ENCODE data around the gene PPM1B. TPM values are rescaled to one million over a fixed set of nuclear protein-coding genes. Genes with fewer than 3 reads are reported as not detected.

The PPM1B gene
- total RNA-seq, 4 donors from 2014 or later: 73.5 to 124 (median 101) TPM

- Histone ChIP-seq H3K4me1 (peaks cover 15 to 16% of the 10 kb centered on the region in 2 donors), H3K9me3 (no peaks in the 10 kb centered on the region), H3K36me3 (no peaks in the 10 kb centered on the region), H3K27me3 (no peaks in the 10 kb centered on the region), H3K27ac (peak overlapping the region; percentile 65 to 87 (median 80)), H3K4me3 (no peak overlapping the region)
- intact Hi-C loops (cut with DNase I; ENCODE audit: low total_unique reads) (loop anchor here (2.0 kb wide), 1 partner anchor 23 kb away; no protein-coding TSS in a partner anchor), in situ Hi-C loops (cut with MboI; ENCODE audit: low sequenced_read_pairs in 4 of 4) (no loop called here)
- TF ChIP-seq POLR2A (IDR thresholded peaks at IDR 0.05): no peak
- TF ChIP-seq, protein P1, sequence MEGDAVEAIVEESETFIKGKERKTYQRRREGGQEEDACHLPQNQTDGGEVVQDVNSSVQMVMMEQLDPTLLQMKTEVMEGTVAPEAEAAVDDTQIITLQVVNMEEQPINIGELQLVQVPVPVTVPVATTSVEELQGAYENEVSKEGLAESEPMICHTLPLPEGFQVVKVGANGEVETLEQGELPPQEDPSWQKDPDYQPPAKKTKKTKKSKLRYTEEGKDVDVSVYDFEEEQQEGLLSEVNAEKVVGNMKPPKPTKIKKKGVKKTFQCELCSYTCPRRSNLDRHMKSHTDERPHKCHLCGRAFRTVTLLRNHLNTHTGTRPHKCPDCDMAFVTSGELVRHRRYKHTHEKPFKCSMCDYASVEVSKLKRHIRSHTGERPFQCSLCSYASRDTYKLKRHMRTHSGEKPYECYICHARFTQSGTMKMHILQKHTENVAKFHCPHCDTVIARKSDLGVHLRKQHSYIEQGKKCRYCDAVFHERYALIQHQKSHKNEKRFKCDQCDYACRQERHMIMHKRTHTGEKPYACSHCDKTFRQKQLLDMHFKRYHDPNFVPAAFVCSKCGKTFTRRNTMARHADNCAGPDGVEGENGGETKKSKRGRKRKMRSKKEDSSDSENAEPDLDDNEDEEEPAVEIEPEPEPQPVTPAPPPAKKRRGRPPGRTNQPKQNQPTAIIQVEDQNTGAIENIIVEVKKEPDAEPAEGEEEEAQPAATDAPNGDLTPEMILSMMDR (IDR thresholded peaks at IDR 0.05 in 4 of 5, conservative IDR thresholded peaks at IDR 0.05 in 1 of 5): no peak
- DNase-seq: peak; percentile 31
- peak; percentile 98 for ATAC-seq
These were observed 99.3 kb downstream of the PPM1B start for GRCh38 chr2:44267796-44268648.

GRCh38 chr2:44269831-44270230 lies 101.2 kb downstream of the PPM1B start:
- intact Hi-C loops (cut with DNase I; ENCODE audit: low total_unique reads): no loop called here
- H3K27me3 ChIP-seq: no peaks in the 10 kb centered on the region
- no peaks in the 10 kb centered on the region for H3K9me3 ChIP-seq
- H3K27ac ChIP-seq: peak overlapping the region in 1 of 4 donors; percentile 87
- TF ChIP-seq, protein P1 (IDR thresholded peaks at IDR 0.05 in 4 of 5, conservative IDR thresholded peaks at IDR 0.05 in 1 of 5): no peak
- TF ChIP-seq POLR2A (IDR thresholded peaks at IDR 0.05): no peak
- no peak for DNase-seq
- no peak for ATAC-seq
- H3K36me3 ChIP-seq: no peaks in the 10 kb centered on the region
- in situ Hi-C loops (cut with MboI; ENCODE audit: low sequenced_read_pairs in 4 of 4): no loop called here
- no peak overlapping the region for H3K4me3 ChIP-seq
- H3K4me1 ChIP-seq: peaks cover 15 to 16% of the 10 kb centered on the region in 2 donors

DNA sequence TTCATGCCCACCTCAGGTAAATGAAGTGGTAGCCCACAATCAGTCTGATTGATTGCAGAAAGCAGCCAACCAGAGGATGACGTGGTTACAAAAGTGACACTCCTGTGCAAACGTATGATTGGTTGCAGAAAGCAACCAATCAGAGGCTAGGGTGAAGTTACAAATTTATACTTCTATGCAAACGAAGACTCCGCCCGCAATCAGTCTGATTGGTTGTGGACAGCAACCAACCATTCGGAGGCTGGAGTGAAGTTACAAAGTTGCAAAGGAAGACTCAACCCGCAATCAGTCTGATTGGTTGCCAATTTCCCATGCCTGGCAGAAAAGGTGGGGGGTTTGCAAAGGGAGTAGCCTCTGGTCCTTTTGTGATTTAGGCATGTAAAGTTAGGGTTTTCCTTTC lies 102.6 kb downstream of the PPM1B start:
- DNase-seq (no peak), ATAC-seq (no peak)
- Histone ChIP-seq H3K4me1 (peaks cover 15 to 23% of the 10 kb centered on the region in 2 donors), H3K4me3 (no peak overlapping the region), H3K27me3 (no peaks in the 10 kb centered on the region), H3K9me3 (no peaks in the 10 kb centered on the region), H3K36me3 (no peaks in the 10 kb centered on the region), H3K27ac (no peak overlapping the region)
- in situ Hi-C loops (cut with MboI; ENCODE audit: low sequenced_read_pairs in 4 of 4): no loop called here
- intact Hi-C loops (cut with DNase I; ENCODE audit: low total_unique reads): no loop called here
- TF ChIP-seq, protein P1 (IDR thresholded peaks at IDR 0.05 in 4 of 5, conservative IDR thresholded peaks at IDR 0.05 in 1 of 5): no peak
- no peak for TF ChIP-seq POLR2A (IDR thresholded peaks at IDR 0.05)

DNA sequence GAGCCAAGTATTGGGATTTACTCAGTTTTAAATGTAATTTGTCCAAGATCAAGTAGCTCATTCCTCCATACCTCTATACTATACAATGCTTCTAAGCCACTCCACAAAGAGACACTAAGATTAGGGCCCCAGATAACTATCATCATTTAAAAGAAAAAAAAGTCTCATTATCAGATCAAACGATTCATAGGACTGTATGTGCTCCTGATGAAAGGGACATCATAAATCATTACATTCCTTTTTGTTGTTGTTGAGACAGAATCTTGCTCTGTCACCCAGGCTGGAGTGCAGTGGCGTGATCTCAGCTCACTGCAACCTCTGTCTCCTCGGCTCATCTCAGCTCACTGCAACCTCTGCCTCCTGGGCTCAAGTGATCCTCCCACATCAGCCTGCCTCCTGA lies 104.4 kb downstream of the PPM1B start:
- intact Hi-C loops (cut with DNase I; ENCODE audit: low total_unique reads) (no loop called here), in situ Hi-C loops (cut with MboI; ENCODE audit: low sequenced_read_pairs in 4 of 4) (no loop called here)
- Histone ChIP-seq H3K27me3 (no peaks in the 10 kb centered on the region), H3K27ac (no peak overlapping the region), H3K9me3 (no peaks in the 10 kb centered on the region), H3K4me1 (peaks cover 7 to 16% of the 10 kb centered on the region in 2 donors), H3K4me3 (no peak overlapping the region), H3K36me3 (no peaks in the 10 kb centered on the region)
- DNase-seq (no peak), ATAC-seq (peak in 1 of 2 donors; percentile 53)
- TF ChIP-seq, protein P1 (IDR thresholded peaks at IDR 0.05 in 4 of 5, conservative IDR thresholded peaks at IDR 0.05 in 1 of 5): no peak
- no peak for TF ChIP-seq POLR2A (IDR thresholded peaks at IDR 0.05)

Data from gastrocnemius medialis (tissue), 4 donors.